K562 (cell line): ENCODE data around the gene NBPF4. TPM values are rescaled to one million over a fixed set of nuclear protein-coding genes. Genes with fewer than 3 reads are reported as not detected.
"Not testable (repeated sequence)": the region's sequence is repeated elsewhere in the genome, so short reads cannot be mapped to it uniquely, and the experiment has no call there.

Experiments used
- ATAC-seq: fragments of 200-7000 bp; cut with Tn5 transposase; 3 replicates; pipeline ENCODE4 v1.9.1; 2020; ENCODE audit warnings: moderate library complexity
- Bru-seq: library from RNA; stranded (reverse); fragments of 400-500 nt; gene quantifications from one replicate; lab custom pipeline; 2021; lab: Mats Ljungman, UMichigan
- BruChase-seq, 2 experiments: library from RNA; stranded (reverse); fragments of 400-500 nt; gene quantifications; one replicate each; lab custom pipeline; 2021; lab: Mats Ljungman, UMichigan
- BruUV-seq: library from RNA; stranded (reverse); fragments of 400-500 nt; replicated peaks from 2 replicates; lab custom pipeline; 2021; lab: Mats Ljungman, UMichigan
- CTCF ChIA-PET: fragments of 300-600 bp; formaldehyde crosslinking; extraction: SDS; loops from one replicate; lab custom pipeline; 2021; ENCODE audit warnings: low intra/inter-chr PET ratio; lab: Yijun Ruan, JAX
- POLR2A ChIA-PET: fragments of 300-600, 350-650 bp; sonication (Branson Sonifier 250); formaldehyde crosslinking; extraction: SDS; loops from one replicate; lab custom pipeline; 2021; ENCODE audit warnings: antibody characterized with exemption, inconsistent platforms; lab: Yijun Ruan, JAX
- DNase-seq, 4 experiments: peaks; one replicate each; pipeline versions ENCODE4 v3.0.0 to v3.0.0-alpha.2; 2011 to 2018; ENCODE audit warnings: low spot score in 3 of 4, mixed read lengths in 3 of 4; ENCODE audit errors: extremely low read depth in 1 of 4
- FAIRE-seq: peaks from 2 replicates; lab custom pipeline; 2011; peaks lifted over from hg19 to GRCh38; lab: Jason Lieb, UNC
- H2AFZ ChIP-seq: 2 replicates; pipeline ENCODE4 v1.6.0; 2011; ENCODE audit warnings: low read depth, low read length, control low read depth, inconsistent platforms
- H3K27ac ChIP-seq: fragments of 200-600 bp; 3 replicates; pipeline ENCODE4 v1.8.0; 2011; ENCODE audit warnings: low read depth, mild to moderate bottlenecking, control low read depth, inconsistent platforms, low read length, moderate library complexity, mixed read lengths; ENCODE audit errors: extremely low read depth
- H3K27me3 ChIP-seq, 2 experiments: fragments of 300-600 bp in 1 of 2; 2 replicates in 1 of 2; 3 replicates in 1 of 2; pipeline versions ENCODE4 v1.6.0 to v1.8.0; 2011; ENCODE audit warnings: inconsistent platforms in 2 of 2, low read length in 2 of 2, mild to moderate bottlenecking in 1 of 2, mixed read lengths in 1 of 2, moderate library complexity in 1 of 2; ENCODE audit not compliant: control insufficient read depth in 2 of 2, insufficient read depth in 2 of 2
- H3K36me3 ChIP-seq: fragments of 300-600 bp; 3 replicates; pipeline ENCODE4 v1.8.0; 2011; ENCODE audit warnings: mild to moderate bottlenecking, low read length, inconsistent platforms; ENCODE audit not compliant: control insufficient read depth, insufficient read depth
- H3K4me1 ChIP-seq, 2 experiments: fragments of 200-600 bp in 1 of 2; replicated peaks in 1 of 2; 2 replicates in 1 of 2; 3 replicates in 1 of 2; pipeline versions ENCODE4 v1.5.1 to v1.8.0; 2011; ENCODE audit warnings: inconsistent platforms in 2 of 2, low read length in 2 of 2, mild to moderate bottlenecking in 1 of 2, mixed read lengths in 1 of 2, moderate library complexity in 1 of 2; ENCODE audit not compliant: control insufficient read depth in 2 of 2, insufficient read depth in 2 of 2
- H3K4me2 ChIP-seq: 2 replicates; pipeline ENCODE4 v1.6.1; 2011; ENCODE audit warnings: low read length, control low read depth, inconsistent platforms, mixed read lengths; ENCODE audit not compliant: insufficient read depth
- H3K4me3 ChIP-seq: fragments of 200-600 bp; sonication (generic), shearing (Covaris generic); 2 replicates; pipeline ENCODE4 v1.5.1; 2016; ENCODE audit warnings: control low read depth, inconsistent platforms
- H3K79me2 ChIP-seq: fragments of 200-600 bp; 3 replicates; pipeline ENCODE4 v1.8.0; 2011; ENCODE audit warnings: low read length, inconsistent platforms; ENCODE audit not compliant: control insufficient read depth, insufficient read depth
- H3K9ac ChIP-seq, 2 experiments: 2 replicates each; pipeline versions ENCODE4 v1.6.0 to v1.6.1; 2011; ENCODE audit warnings: low read depth in 2 of 2, low read length in 2 of 2, control low read depth in 1 of 2, inconsistent platforms in 1 of 2, mild to moderate bottlenecking in 1 of 2, mixed read lengths in 1 of 2; ENCODE audit not compliant: insufficient read depth in 1 of 2
- H3K9me1 ChIP-seq: one replicate; pipeline ENCODE4 v1.6.0; 2011; ENCODE audit warnings: inconsistent platforms, mild to moderate bottlenecking, low read length, moderate library complexity; ENCODE audit not compliant: control insufficient read depth, insufficient read depth
- H3K9me3 ChIP-seq: replicated peaks from 2 replicates; pipeline ENCODE4 v1.5.1; 2011; ENCODE audit warnings: low read depth, low read length, inconsistent platforms; ENCODE audit not compliant: control insufficient read depth, insufficient read depth
- H4K20me1 ChIP-seq: replicated peaks from 2 replicates; pipeline ENCODE4 v1.6.1; 2011; ENCODE audit warnings: low read length, inconsistent platforms, mixed read lengths; ENCODE audit not compliant: control insufficient read depth, insufficient read depth
- WGBS: fragments of 100-300 bp; shearing (Covaris generic); methylation state at CpG from one replicate; pipeline ENCODE4 v1.1.6; 2016; ENCODE audit warnings: low coverage, mixed read lengths; ENCODE audit not compliant: insufficient coverage; ENCODE audit errors: missing lambda C conversion rate; 5-methylcytosine and 5-hydroxymethylcytosine counted together
- in situ Hi-C: fragments of 300-500 bp; cut with MboI; formaldehyde crosslinking; loops from 4 replicates; pipeline ENCODE4 v1.15.0; 2018; ENCODE audit warnings: inconsistent platforms, mixed read lengths
- intact Hi-C: fragments of 100-400 bp; cut with micrococcal nuclease; formaldehyde crosslinking; loops from 2 replicates; pipeline ENCODE4 v1.14.2; 2022
- long read RNA-seq, 3 experiments: library from polyadenylated mRNA in 2 of 3; library from RNA in 1 of 3; unstranded in 2 of 3; stranded (forward) in 1 of 3; transcript quantifications; one replicate each; pipeline ENCODE4 v2.0.0, GENCODE V29; 2019 to 2022
- polyA minus RNA-seq, 3 experiments: library from RNA; depleted of rRNA, polyadenylated mRNA; stranded (reverse); fragments of >200 nt; gene quantifications; 2 replicates each; pipeline ENCODE4 v1.2.3, GENCODE V29; 2011
- polyA plus RNA-seq, 8 experiments: library from polyadenylated mRNA; depleted of rRNA in 4 of 8; stranded (reverse) in 5 of 8; unstranded in 3 of 8; fragments of >200 nt; fragmentation: Nextera tagmentation in 2 of 8; fragmentation: Illumina TruSeq in 1 of 8; extraction: Ambion mirVana in 2 of 8; extraction: Trizol in 1 of 8; gene quantifications; 2 replicates each; pipeline versions ENCODE4 v1.2.1 to v1.2.3, GENCODE V29; 2011 to 2014; ENCODE audit warnings: inconsistent platforms in 1 of 8, missing spikeins in 1 of 8
- total RNA-seq, 7 experiments: library from RNA; depleted of rRNA in 6 of 7; stranded (reverse); fragments of >200 nt in 6 of 7; fragmentation: Illumina TruSeq in 2 of 7; extraction: Trizol in 2 of 7; gene quantifications; 2 replicates each; pipeline versions ENCODE4 v1.2.1 to v1.2.3, GENCODE V29; 2011 to 2021; ENCODE audit warnings: low replicate concordance in 1 of 7

The NBPF4 gene
- 11.5 and 13.7 TPM in 2 replicates for total RNA-seq (2011; cell fraction: chromatin; rRNA removed; ENCODE audit: low replicate concordance)
- 4.3 and 4.6 TPM in 2 replicates for total RNA-seq (2011; cell fraction: nucleolus; rRNA removed)
- total RNA-seq (2011; cell fraction: nucleoplasm; rRNA removed), result 6.1 and 7.0 TPM in 2 replicates
- total RNA-seq (2014; rRNA removed) (3.6 and 5.8 TPM in 2 replicates), total RNA-seq (2014; rRNA removed; fragmentation: Illumina TruSeq; extraction: Trizol) (5.6 and 5.9 TPM in 2 replicates), total RNA-seq (2015; rRNA removed; fragmentation: Illumina TruSeq; extraction: Trizol) (6.0 and 6.1 TPM in 2 replicates), total RNA-seq (2021) (5.3 and 6.6 TPM in 2 replicates), polyA plus RNA-seq (2011; rRNA removed) (4.6 and 7.6 TPM in 2 replicates), polyA plus RNA-seq (2014; fragmentation: Illumina TruSeq; extraction: Trizol) (9.8 and 10.4 TPM in 2 replicates), polyA plus RNA-seq (2014; fragmentation: Nextera tagmentation; extraction: Ambion mirVana) (1 to 10 TPM; 3.9 to 4.2 TPM), polyA plus RNA-seq (2014; rRNA removed) (5.9 and 7.1 TPM in 2 replicates), polyA minus RNA-seq (2011; rRNA and poly(A)+ RNA removed) (4.9 and 5.5 TPM in 2 replicates), Bru-seq, nascent RNA (percentile 42 among the genes with signal in this experiment), BruChase-seq, experiment 1, labeled RNA remaining after a 2-hour chase (percentile 51 among the genes with signal in this experiment), BruChase-seq, experiment 2, labeled RNA remaining after a 6-hour chase (percentile 53 among the genes with signal in this experiment)
- polyA plus RNA-seq (2011; cell fraction: cytosol; rRNA removed), result 2.7 and 4.8 TPM in 2 replicates
- polyA plus RNA-seq (2011; cell fraction: nucleus; rRNA removed), result 22.4 and 27.0 TPM in 2 replicates
- 6.5 and 8.6 TPM in 2 replicates for polyA plus RNA-seq (2012)
- 0.82 and 1.9 TPM in 2 replicates for polyA minus RNA-seq (2011; cell fraction: cytosol; rRNA and poly(A)+ RNA removed)
- polyA minus RNA-seq (2011; cell fraction: nucleus; rRNA and poly(A)+ RNA removed), result 4.2 and 7.2 TPM in 2 replicates
- long read RNA-seq, experiment 1, partial matches to known transcripts, result 9 of 16 reads
- long read RNA-seq, experiment 1, other reads (novel, unspliced or antisense), result 7 of 16 reads
- long read RNA-seq, experiment 2, partial matches to known transcripts, result 1 of 1 reads
- long read RNA-seq, experiment 2, other reads (novel, unspliced or antisense), result 0 of 1 reads
- long read RNA-seq, experiment 3, result 0 reads

- FAIRE-seq, H3K4me3 ChIP-seq, DNase-seq, H3K36me3 ChIP-seq, in situ Hi-C loops, H2AFZ ChIP-seq, H3K9ac ChIP-seq, H3K27ac ChIP-seq, H3K79me2 ChIP-seq, intact Hi-C loops, H4K20me1 ChIP-seq, H3K9me3 ChIP-seq, CTCF ChIA-PET, H3K9me1 ChIP-seq, H3K4me2 ChIP-seq, BruUV-seq, POLR2A ChIA-PET, ATAC-seq, H3K27me3 ChIP-seq, H3K4me1 ChIP-seq: not testable (repeated sequence)
- WGBS, result no CpG with 5 or more reads among the region's 3 CpGs
Measured at GRCh38 chr1:108243976-108244375, at the start of gene NBPF4. Gene NBPF4 (minus strand): TSS chr1:108244076. CDS start chr1:108243761, 315 bp downstream.

GRCh38 chr1:108282528-108283257, 38.8 kb upstream of the NBPF4 start:
- H3K27ac ChIP-seq, H3K79me2 ChIP-seq, FAIRE-seq, BruUV-seq, H3K9ac ChIP-seq, H3K36me3 ChIP-seq, H3K4me1 ChIP-seq, POLR2A ChIA-PET, H3K27me3 ChIP-seq, intact Hi-C loops, CTCF ChIA-PET, H3K9me3 ChIP-seq, DNase-seq, H4K20me1 ChIP-seq, H3K9me1 ChIP-seq, H2AFZ ChIP-seq, in situ Hi-C loops, H3K4me3 ChIP-seq, H3K4me2 ChIP-seq: not testable (repeated sequence)
- peak; percentile 33; the same call in 2 of the 3 replicates for ATAC-seq
- no CpG with 5 or more reads among the region's 6 CpGs for WGBS

- FAIRE-seq, result peak; percentile 42
Measured at GRCh38 chr1:108272485-108273327, 28.8 kb upstream of the NBPF4 start.

More at GRCh38 chr1:108272485-108273327, 28.8 kb upstream of the NBPF4 start:
- ATAC-seq, result peak; percentile 71
- H3K4me3 ChIP-seq, H3K4me2 ChIP-seq, H3K9me3 ChIP-seq, H3K9ac ChIP-seq, CTCF ChIA-PET, DNase-seq, H3K9me1 ChIP-seq, H3K79me2 ChIP-seq, H3K36me3 ChIP-seq, POLR2A ChIA-PET, H4K20me1 ChIP-seq, in situ Hi-C loops, intact Hi-C loops, H3K4me1 ChIP-seq, H3K27me3 ChIP-seq, H2AFZ ChIP-seq, H3K27ac ChIP-seq: not testable (repeated sequence)
- BruUV-seq, result TSS peak; percentile 38
- no CpG with 5 or more reads among the region's 61 CpGs for WGBS
